Measurements from ENCODE around the gene RTN4. TPM values are rescaled to one million over a fixed set of nuclear protein-coding genes. Genes with fewer than 3 reads are reported as not detected.

Gene RTN4
- total and polyA plus RNA-seq, 2 of the 4 experiments (the other 2 are of a cell fraction) = 77.8 to 588 TPM

DNA sequence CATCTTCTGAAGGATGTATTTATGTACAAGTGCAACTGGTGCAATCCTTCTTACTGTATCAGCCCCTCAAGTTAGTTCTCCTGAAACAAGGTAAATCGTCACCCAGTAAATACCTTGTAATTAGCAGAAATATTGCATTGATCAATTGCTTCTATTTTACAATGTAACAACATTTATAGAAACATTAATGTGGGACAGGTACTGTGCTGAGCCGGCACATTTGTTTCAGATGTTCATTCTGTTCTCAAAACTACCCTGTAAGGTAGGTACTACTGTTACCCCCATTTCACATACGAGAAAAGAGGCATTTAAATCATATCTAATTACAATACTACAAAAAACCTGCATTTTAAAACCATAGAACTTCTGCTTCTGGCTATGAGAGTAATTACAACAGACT lies 19.5 kb downstream of the RTN4 start:
- Histone ChIP-seq H3K4ac (ENCODE audit: low read depth, low read length) (no peak overlapping the region), H3K18ac (ENCODE audit: low read depth, low read length) (no peak overlapping the region), H3K9ac (ENCODE audit: low read depth, low read length) (no peak overlapping the region), H4K5ac (ENCODE audit: low read depth, low read length) (no peak overlapping the region), H2BK5ac (ENCODE audit: low read depth, low read length, poor library complexity, severe bottlenecking) (no peak overlapping the region), H2AK5ac (ENCODE audit: low read depth, low read length) (no peak overlapping the region), H2BK20ac (ENCODE audit: low read depth, low read length) (no peak overlapping the region), H4K91ac (ENCODE audit: insufficient read depth, low read depth, low read length) (no peak overlapping the region), H3K56ac (ENCODE audit: extremely low read depth, insufficient read depth, low read length) (no peak overlapping the region), H3K79me1 (ENCODE audit: low read depth in 1 of 2, low read length in 2 of 2) (peaks cover 0 to 38% of the 10 kb centered on the region in 2 experiments; a peak in 2 of 4 replicates), H3K4me2 (ENCODE audit: low read depth, low read length) (no peak overlapping the region), H3K27ac (ENCODE audit: insufficient read depth, low read length) (no peak overlapping the region), H3K4me1 (ENCODE audit: control insufficient read depth, insufficient read depth, low read length) (peaks cover 13% of the 10 kb centered on the region), H3K23ac (ENCODE audit: low read depth, low read length) (no peak overlapping the region), H2BK120ac (ENCODE audit: low read depth, low read length) (no peak overlapping the region), H4K20me1 (ENCODE audit: insufficient read depth, low read length) (peaks cover 97% of the 10 kb centered on the region), H2AK9ac (replicated peaks; ENCODE audit: low read depth, low read length, poor library complexity) (no peak overlapping the region), H3K27me3 (ENCODE audit: control insufficient read depth, insufficient read depth, low read length) (no peaks in the 10 kb centered on the region), H3K4me3 (ENCODE audit: insufficient read depth, low read depth, low read length) (no peak overlapping the region), H3K14ac (replicated peaks; ENCODE audit: low read depth, low read length) (no peak overlapping the region), H3K9me3 (ENCODE audit: control insufficient read depth, insufficient read depth, low read length) (no peaks in the 10 kb centered on the region), H2BK15ac (ENCODE audit: low read depth, low read length) (no peak overlapping the region), H3K36me3 (ENCODE audit: control insufficient read depth, insufficient read depth, low read length) (peaks cover 4% of the 10 kb centered on the region), H3K9me1 (ENCODE audit: insufficient read depth, low read length) (peaks cover 24% of the 10 kb centered on the region), H2AFZ (replicated peaks; ENCODE audit: low read length, poor library complexity) (no peak overlapping the region), H4K8ac (ENCODE audit: low read depth in 2 of 2, low read length in 2 of 2) (no peak overlapping the region)
- no TSS peak for BruUV-seq (replicated peaks)
- ATAC-seq (ENCODE audit: low read depth) (no peak), DNase-seq (no peak)
- ChIA-PET CTCF (no interaction called here), POLR2A (ENCODE audit: unreplicated experiment) (no interaction called here)
- WGBS, 2 experiments (ENCODE audit: extremely low coverage in 2 of 2, insufficient read length in 1 of 2) = no CpG with 5 or more reads among the region's 3 CpGs
- in situ Hi-C loops (cut with MboI; ENCODE audit: low sequenced_read_pairs) (no loop called here), intact Hi-C loops (cut with micrococcal nuclease) (no loop called here), dilution Hi-C loops (cut with HindIII; ENCODE audit: low sequenced_read_pairs, unreplicated experiment) (no loop called here)
- TF ChIP-seq, protein P1, sequence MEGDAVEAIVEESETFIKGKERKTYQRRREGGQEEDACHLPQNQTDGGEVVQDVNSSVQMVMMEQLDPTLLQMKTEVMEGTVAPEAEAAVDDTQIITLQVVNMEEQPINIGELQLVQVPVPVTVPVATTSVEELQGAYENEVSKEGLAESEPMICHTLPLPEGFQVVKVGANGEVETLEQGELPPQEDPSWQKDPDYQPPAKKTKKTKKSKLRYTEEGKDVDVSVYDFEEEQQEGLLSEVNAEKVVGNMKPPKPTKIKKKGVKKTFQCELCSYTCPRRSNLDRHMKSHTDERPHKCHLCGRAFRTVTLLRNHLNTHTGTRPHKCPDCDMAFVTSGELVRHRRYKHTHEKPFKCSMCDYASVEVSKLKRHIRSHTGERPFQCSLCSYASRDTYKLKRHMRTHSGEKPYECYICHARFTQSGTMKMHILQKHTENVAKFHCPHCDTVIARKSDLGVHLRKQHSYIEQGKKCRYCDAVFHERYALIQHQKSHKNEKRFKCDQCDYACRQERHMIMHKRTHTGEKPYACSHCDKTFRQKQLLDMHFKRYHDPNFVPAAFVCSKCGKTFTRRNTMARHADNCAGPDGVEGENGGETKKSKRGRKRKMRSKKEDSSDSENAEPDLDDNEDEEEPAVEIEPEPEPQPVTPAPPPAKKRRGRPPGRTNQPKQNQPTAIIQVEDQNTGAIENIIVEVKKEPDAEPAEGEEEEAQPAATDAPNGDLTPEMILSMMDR (conservative IDR thresholded peaks at IDR 0.05; ENCODE audit: low read depth, low read length) = no peak
- TF ChIP-seq NFE2L2 (IDR thresholded peaks at IDR 0.05; ENCODE audit: low read depth, low read length) (no peak), MXI1 (IDR thresholded peaks at IDR 0.05; ENCODE audit: borderline replicate concordance, low read depth, low read length) (no peak), CEBPB (IDR thresholded peaks at IDR 0.05; ENCODE audit: low read depth, low read length) (no peak), MAZ (IDR thresholded peaks at IDR 0.05; ENCODE audit: borderline replicate concordance, low read depth, low read length) (no peak), RAD21 (IDR thresholded peaks at IDR 0.05; ENCODE audit: low read length) (no peak), SMC3 (IDR thresholded peaks at IDR 0.05; ENCODE audit: low read depth, low read length) (no peak), MAFK (IDR thresholded peaks at IDR 0.05; ENCODE audit: low read depth, low read length) (no peak), RCOR1 (IDR thresholded peaks at IDR 0.05; ENCODE audit: insufficient replicate concordance, low read length) (no peak), FOS (IDR thresholded peaks at IDR 0.05; ENCODE audit: low read depth, low read length) (no peak)
